ENCODE measurements around the gene C4orf54. TPM values are rescaled to one million over a fixed set of nuclear protein-coding genes. Genes with fewer than 3 reads are reported as not detected.

The C4orf54 gene
- total RNA-seq, 1 experiment from 2014 or later: not detected

DNA sequence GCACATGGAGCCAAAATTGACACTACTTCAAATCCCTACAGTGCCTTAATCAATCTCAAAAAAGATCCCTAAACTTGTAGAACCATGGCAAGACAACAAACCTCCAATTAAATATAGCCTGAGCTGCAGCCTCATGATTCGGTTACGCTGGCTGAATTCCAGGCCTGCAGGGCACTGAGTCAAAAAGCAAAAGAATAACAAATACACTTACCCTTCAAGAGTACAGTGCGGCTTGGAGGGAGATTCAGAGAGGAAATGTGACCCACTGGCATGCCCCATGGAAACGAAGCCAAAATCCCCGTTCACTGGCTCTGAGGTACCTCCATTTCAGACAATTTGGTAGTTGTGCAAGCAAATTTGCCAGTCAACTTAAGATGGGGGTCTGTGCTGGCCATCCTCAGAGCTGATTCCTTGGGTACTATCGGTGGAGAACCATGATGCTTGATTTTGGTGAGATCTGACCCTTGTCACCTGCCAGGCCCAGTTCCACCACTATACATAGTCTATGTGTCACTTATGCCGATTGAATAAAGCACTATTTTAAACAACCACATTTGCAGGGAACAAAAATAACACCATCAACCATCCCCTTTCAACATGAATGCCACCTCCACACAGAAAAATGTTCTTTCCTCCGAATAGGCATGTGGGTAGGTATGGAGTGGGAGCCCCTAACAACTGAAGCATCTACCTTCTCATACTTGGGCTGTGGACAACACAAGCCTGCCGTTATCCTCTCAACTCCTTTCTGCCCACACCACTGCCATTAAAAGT, 2.1 kb downstream of the C4orf54 start:
- Histone ChIP-seq H3K14ac (ENCODE audit: insufficient read depth, low read length) (no peak overlapping the region), H3K79me2 (ENCODE audit: insufficient read depth, low read length) (no peaks in the 10 kb centered on the region), H2BK15ac (ENCODE audit: low read depth, low read length) (no peak overlapping the region), H2BK20ac (ENCODE audit: low read depth, low read length, poor library complexity, severe bottlenecking) (no peak overlapping the region), H3K9me3 (ENCODE audit: control insufficient read depth, low read depth, low read length) (no peaks in the 10 kb centered on the region), H2BK120ac (ENCODE audit: low read depth, low read length, poor library complexity, severe bottlenecking) (no peak overlapping the region), H3K79me1 (ENCODE audit: insufficient read depth, low read depth, low read length, poor library complexity, severe bottlenecking) (no peaks in the 10 kb centered on the region), H4K20me1 (ENCODE audit: control insufficient read depth, insufficient read depth, insufficient read length) (no peaks in the 10 kb centered on the region), H3K18ac (ENCODE audit: insufficient read length, low read depth, low read length) (no peak overlapping the region), H3K27me3 (ENCODE audit: insufficient read depth, low read length) (no peaks in the 10 kb centered on the region), H3T11ph (ENCODE audit: low read length) (no peak overlapping the region), H3K27ac (ENCODE audit: insufficient read length, low read depth, low read length) (no peak overlapping the region), H3K56ac (ENCODE audit: insufficient read length, low read depth, low read length) (no peak overlapping the region), H4K8ac (replicated peaks; ENCODE audit: insufficient read length, low read depth, low read length) (no peak overlapping the region), H4K91ac (ENCODE audit: insufficient read length, low read depth, low read length) (no peak overlapping the region), H3K4me2 (ENCODE audit: insufficient read depth, insufficient read length, low read length) (no peak overlapping the region), H2BK5ac (ENCODE audit: insufficient read length, low read length) (no peak overlapping the region), H2AK5ac (ENCODE audit: insufficient read length, low read length) (no peak overlapping the region), H3K23me2 (ENCODE audit: insufficient read length, low read depth, low read length, poor library complexity, severe bottlenecking) (no peaks in the 10 kb centered on the region), H2BK12ac (ENCODE audit: insufficient read length, low read depth, low read length) (no peak overlapping the region), H3K23ac (ENCODE audit: insufficient read length, low read depth, low read length) (no peak overlapping the region), H2AFZ (ENCODE audit: low read length) (no peak overlapping the region), H4K5ac (ENCODE audit: insufficient read length, low read depth, low read length) (no peak overlapping the region), H3K4me1 (ENCODE audit: insufficient read depth, low read length) (no peaks in the 10 kb centered on the region), H3K4ac (ENCODE audit: low read depth, low read length) (no peak overlapping the region), H3K9ac (ENCODE audit: extremely low read depth, insufficient read length, low read length) (no peak overlapping the region)
- H3K4me1 Mint-ChIP-seq: no peaks in the 10 kb centered on the region
- no peak for DNase-seq
- no peaks in the 10 kb centered on the region for H3K36me3 Mint-ChIP-seq (ENCODE audit: insufficient read depth in 1 of 3, low read depth in 3 of 3)
- peaks cover 17% of the 10 kb centered on the region for H3K27me3 Mint-ChIP-seq (ENCODE audit: low read depth)
- no peak overlapping the region for H3K27ac Mint-ChIP-seq
- no peaks in the 10 kb centered on the region for H3K9me3 Mint-ChIP-seq
- TF ChIP-seq CTCF (conservative IDR thresholded peaks at IDR 0.05): no peak
- no CpG with 5 or more reads among the region's 9 CpGs for WGBS (ENCODE audit: extremely low coverage, insufficient read length, low lambda C conversion rate)
- no peak overlapping the region for H3K4me3 Mint-ChIP-seq

Measured in H9 (cell line).